ENCODE measurements around the gene CSNK2B. TPM values are rescaled to one million over a fixed set of nuclear protein-coding genes. Genes with fewer than 3 reads are reported as not detected.

The CSNK2B gene
- total RNA-seq, 1 experiment from 2014 or later = 219 TPM

DNA sequence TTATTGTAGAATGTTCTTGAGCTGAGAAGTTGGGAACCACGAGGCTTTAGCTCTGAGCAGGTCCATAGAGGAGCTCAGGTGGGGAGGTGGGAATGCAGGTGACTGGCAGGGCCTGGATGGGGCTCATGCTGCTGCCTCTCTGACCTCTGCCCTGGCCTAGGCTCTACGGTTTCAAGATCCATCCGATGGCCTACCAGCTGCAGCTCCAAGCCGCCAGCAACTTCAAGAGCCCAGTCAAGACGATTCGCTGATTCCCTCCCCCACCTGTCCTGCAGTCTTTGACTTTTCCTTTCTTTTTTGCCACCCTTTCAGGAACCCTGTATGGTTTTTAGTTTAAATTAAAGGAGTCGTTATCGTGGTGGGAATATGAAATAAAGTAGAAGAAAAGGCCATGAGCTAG is 3.8 kb downstream of the CSNK2B start, which contains the start of gene LY6G5B:
LY6G5B (plus strand) TSS at position 301 of the 400 bp plus-strand sequence. CDS start 975 bp downstream, outside the sequence.
- no peak within 1 kb of the TSS for H3K4me3 ChIP-seq (ENCODE audit: low read depth in 2 of 2, low read length in 2 of 2)
- H3K9me3 ChIP-seq (ENCODE audit: control insufficient read depth, insufficient read depth, low read depth, low read length) = no peaks in the 10 kb centered on the region
- POLR2A ChIA-PET = interaction anchor here (0.7 kb wide), 1 partner anchor 145 kb away, joined by 4 read pairs; no protein-coding TSS in a partner anchor
- ATAC-seq = no peak
- peaks cover 4% of the 10 kb centered on the region for H3K4me1 ChIP-seq (ENCODE audit: control insufficient read depth, insufficient read depth, low read length)
- peaks cover 39% of the 10 kb centered on the region for H3K36me3 ChIP-seq (ENCODE audit: control insufficient read depth, insufficient read depth, low read length)
- in situ Hi-C loops (cut with HindIII; ENCODE audit: low pct_unique_long_range_greater_than_20kb, low sequenced_read_pairs) = no loop called here
- CTCF ChIA-PET = interaction anchor here (0.6 kb wide), 1 partner anchor 9 kb away, joined by 6 read pairs; no protein-coding TSS in a partner anchor
- BruUV-seq (replicated peaks) = no TSS peak
- no peak for DNase-seq (ENCODE audit: low read depth, low spot score)
- no peak within 1 kb of the TSS for H3K27ac ChIP-seq (ENCODE audit: low read length)
- intact Hi-C loops (cut with micrococcal nuclease; ENCODE audit: unreplicated experiment) = no loop called here
- TF ChIP-seq REST (IDR thresholded peaks at IDR 0.05; ENCODE audit: insufficient read depth in 1 of 2, low read depth in 2 of 2, low read length in 1 of 2) = no peak
- TF ChIP-seq POLR2AphosphoS5 (IDR thresholded peaks at IDR 0.05; ENCODE audit: low read depth, low read length) = no peak
- TF ChIP-seq SIN3A (IDR thresholded peaks at IDR 0.05; ENCODE audit: borderline replicate concordance, insufficient read depth, low read depth, low read length) = no peak
- no peak for TF ChIP-seq CTCF (IDR thresholded peaks at IDR 0.05)
- TF ChIP-seq TCF7L2 (IDR thresholded peaks at IDR 0.05; ENCODE audit: low read depth, low read length) = no peak
- H3K27me3 ChIP-seq (ENCODE audit: control insufficient read depth, insufficient read depth, low read length) = no peaks in the 10 kb centered on the region

DNA sequence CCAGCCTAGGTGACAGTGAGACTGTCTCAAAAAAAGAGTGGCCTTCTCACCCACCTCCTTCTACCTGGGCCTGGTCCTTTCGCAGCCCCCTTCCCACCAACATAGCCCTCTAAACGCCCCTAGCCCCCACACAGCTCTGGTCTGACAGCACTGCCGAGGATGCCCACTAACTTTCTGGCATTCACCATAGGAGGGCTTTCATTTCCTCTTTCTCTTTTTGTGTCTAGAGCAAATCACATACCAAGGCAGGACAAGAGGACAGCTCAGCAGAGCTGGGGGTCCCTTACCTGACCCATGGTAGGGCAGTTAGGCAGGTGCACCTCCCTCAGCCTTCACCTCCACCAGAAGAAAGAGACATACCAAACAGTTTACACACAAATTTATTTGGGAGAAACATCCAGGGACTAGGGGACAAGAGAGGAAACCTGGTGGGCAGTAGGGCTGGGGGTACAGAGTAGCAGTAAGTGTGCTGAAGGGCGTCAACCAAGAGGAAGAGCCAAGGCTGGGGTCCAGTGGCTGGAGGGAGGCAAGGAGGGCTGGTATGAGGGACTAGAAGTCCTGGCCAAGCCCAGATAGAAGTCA is 10.5 kb downstream of the CSNK2B start:
- no peaks in the 10 kb centered on the region for H3K27me3 ChIP-seq (ENCODE audit: control insufficient read depth, insufficient read depth, low read length)
- ATAC-seq (no peak), DNase-seq (ENCODE audit: low read depth, low spot score) (no peak)
- peaks cover 4% of the 10 kb centered on the region; the same call in 1 of the 2 replicates for H3K36me3 ChIP-seq (ENCODE audit: control insufficient read depth, insufficient read depth, low read length)
- H3K4me3 ChIP-seq (ENCODE audit: low read depth in 2 of 2, low read length in 2 of 2) = no peak overlapping the region
- no peak overlapping the region for H3K27ac ChIP-seq (ENCODE audit: low read length)
- in situ Hi-C loops (cut with HindIII; ENCODE audit: low pct_unique_long_range_greater_than_20kb, low sequenced_read_pairs) = no loop called here
- H3K9me3 ChIP-seq (ENCODE audit: control insufficient read depth, insufficient read depth, low read depth, low read length) = no peaks in the 10 kb centered on the region
- H3K4me1 ChIP-seq (ENCODE audit: control insufficient read depth, insufficient read depth, low read length) = peaks cover 4% of the 10 kb centered on the region; the same call in 1 of the 2 replicates
- no TSS peak for BruUV-seq (replicated peaks)
- intact Hi-C loops (cut with micrococcal nuclease; ENCODE audit: unreplicated experiment) = no loop called here
- ChIA-PET POLR2A (no interaction called here), CTCF (no interaction called here)
- TF ChIP-seq POLR2AphosphoS5 (IDR thresholded peaks at IDR 0.05; ENCODE audit: low read depth, low read length) (no peak), REST (IDR thresholded peaks at IDR 0.05; ENCODE audit: insufficient read depth in 1 of 2, low read depth in 2 of 2, low read length in 1 of 2) (no peak), CTCF (IDR thresholded peaks at IDR 0.05) (no peak), TCF7L2 (IDR thresholded peaks at IDR 0.05; ENCODE audit: low read depth, low read length) (no peak), SIN3A (IDR thresholded peaks at IDR 0.05; ENCODE audit: borderline replicate concordance, insufficient read depth, low read depth, low read length) (no peak)

Measured in Panc1 (cell line).